C4-2B (cell line): ENCODE measurements around the gene HSPG2.
"Not testable (repeated sequence)": the region's sequence is repeated elsewhere in the genome, so short reads cannot be mapped to it uniquely, and the experiment has no call there.

Experiments
- H3K27ac ChIP-seq: fragments of 450-650 bp; 2 replicates; pipeline ENCODE4 v1.5.1; 2017
- ZFX ChIP-seq: fragments of 450-650 bp; IDR thresholded peaks from 2 replicates; pipeline ENCODE4 v1.6.1; 2017
- TF ChIP-seq, protein P1 (sequence below): fragments of 450-650 bp; conservative IDR thresholded peaks from 2 replicates; pipeline ENCODE4 v1.5.1; 2017; ENCODE audit warnings: mild to moderate bottlenecking

Gene HSPG2

GRCh38 chr1:21922090-21923013, 14.8 kb downstream of the HSPG2 start:
- no peak overlapping the region for H3K27ac ChIP-seq
- TF ChIP-seq, protein P1, sequence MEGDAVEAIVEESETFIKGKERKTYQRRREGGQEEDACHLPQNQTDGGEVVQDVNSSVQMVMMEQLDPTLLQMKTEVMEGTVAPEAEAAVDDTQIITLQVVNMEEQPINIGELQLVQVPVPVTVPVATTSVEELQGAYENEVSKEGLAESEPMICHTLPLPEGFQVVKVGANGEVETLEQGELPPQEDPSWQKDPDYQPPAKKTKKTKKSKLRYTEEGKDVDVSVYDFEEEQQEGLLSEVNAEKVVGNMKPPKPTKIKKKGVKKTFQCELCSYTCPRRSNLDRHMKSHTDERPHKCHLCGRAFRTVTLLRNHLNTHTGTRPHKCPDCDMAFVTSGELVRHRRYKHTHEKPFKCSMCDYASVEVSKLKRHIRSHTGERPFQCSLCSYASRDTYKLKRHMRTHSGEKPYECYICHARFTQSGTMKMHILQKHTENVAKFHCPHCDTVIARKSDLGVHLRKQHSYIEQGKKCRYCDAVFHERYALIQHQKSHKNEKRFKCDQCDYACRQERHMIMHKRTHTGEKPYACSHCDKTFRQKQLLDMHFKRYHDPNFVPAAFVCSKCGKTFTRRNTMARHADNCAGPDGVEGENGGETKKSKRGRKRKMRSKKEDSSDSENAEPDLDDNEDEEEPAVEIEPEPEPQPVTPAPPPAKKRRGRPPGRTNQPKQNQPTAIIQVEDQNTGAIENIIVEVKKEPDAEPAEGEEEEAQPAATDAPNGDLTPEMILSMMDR: no peak
- TF ChIP-seq ZFX: no peak

DNA sequence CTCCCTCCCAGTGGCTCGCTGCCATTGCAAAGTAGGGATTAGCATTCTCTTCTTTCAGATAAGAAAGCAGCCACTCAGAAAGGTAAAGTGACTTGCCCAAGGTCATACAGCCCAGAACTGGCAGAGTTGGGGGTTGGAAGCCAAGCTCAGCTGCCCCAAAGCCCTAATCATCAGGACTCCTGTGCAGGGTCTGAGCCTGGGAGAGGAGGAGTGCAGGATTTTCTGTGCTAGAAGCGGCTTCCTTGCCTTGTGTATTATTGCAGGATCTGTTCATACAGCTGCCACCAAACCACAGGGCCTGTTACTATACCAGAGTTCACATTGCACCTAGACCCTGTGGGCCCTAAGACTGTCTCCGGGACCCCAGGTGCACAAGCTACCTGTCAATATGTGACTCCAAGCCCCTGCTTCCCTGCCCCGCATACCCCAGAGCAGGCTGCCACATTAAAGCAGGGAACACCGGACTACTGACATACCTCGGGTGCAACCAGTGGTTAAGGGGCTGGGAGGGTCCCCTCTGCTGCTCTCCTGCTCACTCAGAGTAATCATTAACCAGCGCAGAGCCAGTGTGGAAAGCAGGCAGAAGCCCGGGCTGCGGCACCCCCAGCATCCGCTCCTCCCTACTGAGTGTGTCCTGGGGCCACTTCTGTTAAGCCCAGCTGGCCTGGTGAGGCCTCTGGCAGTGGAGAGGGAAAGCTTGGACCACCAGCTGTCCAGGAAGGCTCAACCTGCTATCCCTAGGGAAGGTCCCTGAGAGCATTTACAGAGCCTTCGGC, 15.8 kb downstream of the HSPG2 start:
- TF ChIP-seq, protein P1: no peak
- TF ChIP-seq ZFX: no peak
- no peak overlapping the region for H3K27ac ChIP-seq

GRCh38 chr1:21919520-21919919, 17.6 kb downstream of the HSPG2 start:
- no peak overlapping the region for H3K27ac ChIP-seq
- no peak for TF ChIP-seq ZFX
- TF ChIP-seq, protein P1: no peak

DNA sequence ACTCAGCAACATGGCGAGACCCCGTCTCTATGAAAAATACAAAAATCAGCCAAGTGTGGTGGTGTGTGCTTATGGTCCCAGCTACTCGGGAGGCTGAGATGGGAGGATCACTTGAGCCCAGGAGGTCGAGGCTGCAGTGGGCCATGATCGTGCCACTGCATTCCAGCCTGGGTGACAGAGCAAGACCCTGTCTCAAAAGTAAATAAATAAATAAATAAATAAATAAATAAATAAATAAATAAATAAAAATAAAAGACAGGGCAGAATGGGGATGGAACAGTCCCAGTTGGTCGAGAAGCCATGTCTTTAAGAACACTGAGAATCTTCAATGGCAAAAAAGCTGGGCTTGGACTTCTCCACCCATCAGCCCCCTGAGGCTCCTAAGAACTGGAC, 19.9 kb downstream of the HSPG2 start:
- not testable (repeated sequence) for H3K27ac ChIP-seq

DNA sequence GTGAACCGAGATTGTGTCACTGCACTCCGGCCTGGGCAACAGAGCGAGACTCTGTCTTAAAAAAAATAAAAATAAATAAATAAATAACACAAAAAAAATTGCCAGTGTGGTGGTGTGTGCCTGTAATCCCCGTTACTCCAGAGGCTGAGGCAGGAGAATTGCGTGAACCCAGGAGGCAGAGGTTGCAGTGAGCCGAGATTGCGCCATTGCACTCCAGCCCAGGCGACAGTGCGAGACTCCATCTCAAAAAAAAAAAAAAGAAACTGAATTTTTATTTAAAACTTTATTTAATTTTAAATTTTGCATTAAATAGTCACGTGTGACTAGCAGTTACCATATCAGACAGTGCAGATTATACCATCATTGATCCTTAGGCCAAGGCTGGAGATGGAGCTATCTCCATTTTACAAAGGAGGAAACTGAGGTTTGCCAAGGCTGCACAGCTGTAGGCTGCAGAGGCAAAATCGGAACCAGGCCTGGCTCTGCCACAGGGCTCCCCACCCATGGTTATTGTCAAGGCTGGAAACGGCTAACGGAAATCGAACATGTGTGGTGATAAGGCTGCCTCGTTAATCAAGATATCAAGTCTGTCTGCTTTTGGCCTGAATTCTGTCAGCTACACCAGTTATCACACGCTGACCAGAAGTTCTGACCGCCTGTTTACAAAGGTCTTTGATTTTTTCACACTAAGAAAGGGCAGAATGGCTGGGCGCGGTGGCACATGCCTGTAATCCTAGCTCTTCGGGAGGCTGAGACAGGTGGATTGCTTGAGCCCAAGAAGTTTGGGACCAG, 20.5 kb downstream of the HSPG2 start:
- TF ChIP-seq, protein P1: no peak
- TF ChIP-seq ZFX: no peak
- no peak overlapping the region for H3K27ac ChIP-seq

- H3K27ac ChIP-seq: no peak overlapping the region
- TF ChIP-seq ZFX: no peak
- TF ChIP-seq, protein P1: no peak
These were observed 22.1 kb downstream of the HSPG2 start for GRCh38 chr1:21914880-21915640.

GRCh38 chr1:21914450-21914849, 22.7 kb downstream of the HSPG2 start:
- no peak overlapping the region for H3K27ac ChIP-seq
- TF ChIP-seq, protein P1: no peak
- TF ChIP-seq ZFX: no peak
